MCF 10A (cell line): ENCODE measurements around the gene PIEZO2. TPM values are rescaled to one million over a fixed set of nuclear protein-coding genes. Genes with fewer than 3 reads are reported as not detected.

ENCODE experiments used
- BruUV-seq: library from RNA; stranded (reverse); fragments of 400-500 nt; replicated peaks from 2 replicates; lab custom pipeline; 2021; lab: Mats Ljungman, UMichigan
- CTCF ChIA-PET: fragments of 300-600 bp; sonication (Branson Sonifier 250); formaldehyde crosslinking; extraction: SDS; loops from one replicate; lab custom pipeline; 2021; ENCODE audit warnings: antibody characterized with exemption, inconsistent platforms; lab: Yijun Ruan, JAX
- POLR2A ChIA-PET: fragments of 300-600, 350-650 bp; sonication (Branson Sonifier 250); formaldehyde crosslinking; extraction: SDS; loops from one replicate; lab custom pipeline; 2020; ENCODE audit warnings: antibody characterized with exemption, inconsistent platforms; lab: Yijun Ruan, JAX
- DNase-seq: peaks from one replicate; pipeline ENCODE4 v3.0.0-alpha.2; 2018; ENCODE audit not compliant: unreplicated experiment
- H3K27ac Mint-ChIP-seq: one replicate; pipeline ENCODE4 v1.8.0; 2022; ENCODE audit warnings: mild to moderate bottlenecking, low read depth, mixed read lengths; ENCODE audit not compliant: unreplicated experiment
- H3K27me3 Mint-ChIP-seq: one replicate; pipeline ENCODE4 v1.8.0; 2022; ENCODE audit warnings: mixed read lengths; ENCODE audit not compliant: insufficient read depth, unreplicated experiment
- H3K36me3 Mint-ChIP-seq: one replicate; pipeline ENCODE4 v1.8.0; 2022; ENCODE audit warnings: mild to moderate bottlenecking, moderate library complexity, mixed read lengths; ENCODE audit not compliant: insufficient read depth, unreplicated experiment
- H3K4me1 Mint-ChIP-seq: one replicate; pipeline ENCODE4 v1.8.0; 2022; ENCODE audit warnings: mixed read lengths; ENCODE audit not compliant: insufficient read depth, unreplicated experiment
- H3K4me3 Mint-ChIP-seq: one replicate; pipeline ENCODE4 v1.8.0; 2022; ENCODE audit warnings: mild to moderate bottlenecking, moderate library complexity, mixed read lengths; ENCODE audit not compliant: unreplicated experiment
- H3K9me3 Mint-ChIP-seq: one replicate; pipeline ENCODE4 v1.8.0; 2022; ENCODE audit warnings: mixed read lengths; ENCODE audit not compliant: unreplicated experiment
- intact Hi-C: fragments of 100-400 bp; cut with micrococcal nuclease; formaldehyde crosslinking; loops from 2 replicates; pipeline ENCODE4 v1.14.1; 2022
- total RNA-seq: library from RNA; stranded (reverse); gene quantifications from 2 replicates; pipeline ENCODE4 v1.2.3, GENCODE V29; 2022
- TF ChIP-seq, protein P1 (sequence below): fragments of 200-600 bp; IDR thresholded peaks from one replicate; pipeline ENCODE4 v1.8.0; 2022; ENCODE audit warnings: antibody characterized with exemption, mild to moderate bottlenecking; ENCODE audit not compliant: unreplicated experiment

PIEZO2 gene
- total RNA-seq, 1 experiment from 2014 or later = 0.49 TPM

DNA sequence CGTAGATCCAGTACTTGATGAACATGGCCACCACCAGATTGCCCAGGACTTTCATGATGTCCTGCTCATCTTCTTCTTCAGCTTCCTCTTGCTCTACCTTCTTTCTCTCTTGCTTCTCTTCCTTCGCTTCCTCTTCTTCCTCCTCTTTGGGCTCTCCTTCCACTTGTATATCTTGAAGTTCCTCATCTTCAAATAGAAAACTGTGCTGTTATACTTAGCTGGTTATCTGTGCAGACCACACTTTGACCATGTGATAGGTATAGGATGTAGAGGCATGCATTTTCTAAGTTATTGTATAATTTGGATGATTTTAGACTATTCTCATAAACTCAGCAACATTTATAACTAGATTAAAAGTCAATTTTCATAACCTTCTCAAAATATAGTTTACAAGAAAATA is 360.2 kb downstream of the PIEZO2 start:
- no TSS peak for BruUV-seq
- H3K27me3 Mint-ChIP-seq = peaks cover 19% of the 10 kb centered on the region
- ChIA-PET CTCF (interaction anchor here (0.7 to 2.5 kb wide), 5 partner anchors 9 to 519 kb away, joined by 3 to 5 read pairs (median 3); no protein-coding TSS in a partner anchor), POLR2A (no interaction called here)
- intact Hi-C loops = loop anchor here (5.0 kb wide), 1 partner anchor 763 kb away; no protein-coding TSS in a partner anchor
- TF ChIP-seq, protein P1, sequence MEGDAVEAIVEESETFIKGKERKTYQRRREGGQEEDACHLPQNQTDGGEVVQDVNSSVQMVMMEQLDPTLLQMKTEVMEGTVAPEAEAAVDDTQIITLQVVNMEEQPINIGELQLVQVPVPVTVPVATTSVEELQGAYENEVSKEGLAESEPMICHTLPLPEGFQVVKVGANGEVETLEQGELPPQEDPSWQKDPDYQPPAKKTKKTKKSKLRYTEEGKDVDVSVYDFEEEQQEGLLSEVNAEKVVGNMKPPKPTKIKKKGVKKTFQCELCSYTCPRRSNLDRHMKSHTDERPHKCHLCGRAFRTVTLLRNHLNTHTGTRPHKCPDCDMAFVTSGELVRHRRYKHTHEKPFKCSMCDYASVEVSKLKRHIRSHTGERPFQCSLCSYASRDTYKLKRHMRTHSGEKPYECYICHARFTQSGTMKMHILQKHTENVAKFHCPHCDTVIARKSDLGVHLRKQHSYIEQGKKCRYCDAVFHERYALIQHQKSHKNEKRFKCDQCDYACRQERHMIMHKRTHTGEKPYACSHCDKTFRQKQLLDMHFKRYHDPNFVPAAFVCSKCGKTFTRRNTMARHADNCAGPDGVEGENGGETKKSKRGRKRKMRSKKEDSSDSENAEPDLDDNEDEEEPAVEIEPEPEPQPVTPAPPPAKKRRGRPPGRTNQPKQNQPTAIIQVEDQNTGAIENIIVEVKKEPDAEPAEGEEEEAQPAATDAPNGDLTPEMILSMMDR = no peak
- no peak for DNase-seq
- H3K4me1 Mint-ChIP-seq = no peaks in the 10 kb centered on the region
- H3K36me3 Mint-ChIP-seq = no peaks in the 10 kb centered on the region
- H3K4me3 Mint-ChIP-seq = no peak overlapping the region
- no peak overlapping the region for H3K27ac Mint-ChIP-seq
- no peaks in the 10 kb centered on the region for H3K9me3 Mint-ChIP-seq

DNA sequence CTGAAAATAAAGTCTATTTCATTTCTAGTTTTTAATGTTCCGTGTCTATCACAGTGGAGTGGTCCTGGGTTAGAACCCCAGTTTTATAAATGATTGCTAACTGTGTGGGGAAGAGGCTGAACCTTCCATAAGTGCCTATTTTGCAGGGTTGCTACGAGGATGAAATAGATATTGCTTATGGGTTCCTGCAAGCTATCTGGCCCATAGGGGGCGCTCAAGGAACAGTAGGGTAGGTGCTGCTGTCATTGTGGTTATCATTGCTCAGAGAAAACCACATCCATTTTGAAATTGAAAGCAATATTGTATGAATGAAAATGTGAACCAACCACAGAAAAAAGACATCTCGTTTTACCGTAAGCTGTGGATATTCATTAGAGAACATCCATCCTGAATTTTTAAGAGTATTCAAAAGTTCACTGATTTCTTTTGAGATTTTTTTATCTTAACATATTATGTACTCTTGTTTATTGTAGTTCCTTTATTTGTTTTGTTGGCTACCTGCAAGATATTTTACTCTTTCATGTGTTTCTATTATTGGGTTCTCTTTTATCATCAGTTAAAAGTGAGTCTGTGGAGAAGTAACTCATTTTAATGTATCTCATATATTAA is 362.0 kb downstream of the PIEZO2 start:
- Mint-ChIP-seq H3K9me3 (no peaks in the 10 kb centered on the region), H3K27me3 (peaks cover 19% of the 10 kb centered on the region), H3K4me1 (no peaks in the 10 kb centered on the region), H3K4me3 (no peak overlapping the region), H3K27ac (no peak overlapping the region), H3K36me3 (no peaks in the 10 kb centered on the region)
- intact Hi-C loops = loop anchor here (1.0 to 5.0 kb wide), 4 partner anchors 227 to 765 kb away; no protein-coding TSS in a partner anchor
- peak; percentile 86 for DNase-seq
- ChIA-PET POLR2A (interaction anchor here (1.2 to 1.3 kb wide), 2 partner anchors 16 to 19 kb away, joined by 3 to 5 read pairs; no protein-coding TSS in a partner anchor), CTCF (interaction anchor here (0.7 to 3.1 kb wide), 16 partner anchors 9 to 766 kb away, joined by 3 to 16 read pairs (median 4); no protein-coding TSS in a partner anchor)
- TF ChIP-seq, protein P1 = peak; percentile 82
- BruUV-seq = no TSS peak

DNA sequence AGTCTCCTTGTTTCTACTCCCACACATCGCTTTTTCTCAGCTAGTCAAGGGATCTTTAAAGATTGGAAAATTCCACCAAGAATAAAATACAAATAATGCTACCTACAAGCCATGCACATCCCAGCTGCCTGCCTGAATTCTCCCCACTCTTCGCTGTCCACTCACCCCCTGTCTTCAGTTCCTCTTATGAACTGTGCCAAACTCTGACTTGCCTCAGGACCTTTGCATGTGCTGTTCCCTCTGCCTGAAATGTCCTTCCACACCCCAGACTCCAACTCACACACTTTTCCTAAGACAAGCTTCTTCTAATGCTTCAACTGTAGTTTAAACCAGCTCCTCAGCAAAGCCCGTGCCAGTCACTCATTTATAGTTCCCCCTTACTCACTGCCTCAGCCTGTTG is 363.6 kb downstream of the PIEZO2 start:
- no peak for DNase-seq
- Mint-ChIP-seq H3K9me3 (no peaks in the 10 kb centered on the region), H3K27ac (no peak overlapping the region), H3K4me3 (no peak overlapping the region), H3K36me3 (no peaks in the 10 kb centered on the region), H3K27me3 (peaks cover 19% of the 10 kb centered on the region), H3K4me1 (no peaks in the 10 kb centered on the region)
- CTCF ChIA-PET = interaction anchor here (0.8 to 3.1 kb wide), 8 partner anchors 55 to 733 kb away, joined by 3 to 16 read pairs (median 4); no protein-coding TSS in a partner anchor
- POLR2A ChIA-PET = interaction anchor here (1.2 kb wide), 1 partner anchor 38 kb away, joined by 4 read pairs; no protein-coding TSS in a partner anchor
- TF ChIP-seq, protein P1 = no peak
- BruUV-seq = no TSS peak
- intact Hi-C loops = loop anchor here (5.0 kb wide), 1 partner anchor 767 kb away; no protein-coding TSS in a partner anchor

DNA sequence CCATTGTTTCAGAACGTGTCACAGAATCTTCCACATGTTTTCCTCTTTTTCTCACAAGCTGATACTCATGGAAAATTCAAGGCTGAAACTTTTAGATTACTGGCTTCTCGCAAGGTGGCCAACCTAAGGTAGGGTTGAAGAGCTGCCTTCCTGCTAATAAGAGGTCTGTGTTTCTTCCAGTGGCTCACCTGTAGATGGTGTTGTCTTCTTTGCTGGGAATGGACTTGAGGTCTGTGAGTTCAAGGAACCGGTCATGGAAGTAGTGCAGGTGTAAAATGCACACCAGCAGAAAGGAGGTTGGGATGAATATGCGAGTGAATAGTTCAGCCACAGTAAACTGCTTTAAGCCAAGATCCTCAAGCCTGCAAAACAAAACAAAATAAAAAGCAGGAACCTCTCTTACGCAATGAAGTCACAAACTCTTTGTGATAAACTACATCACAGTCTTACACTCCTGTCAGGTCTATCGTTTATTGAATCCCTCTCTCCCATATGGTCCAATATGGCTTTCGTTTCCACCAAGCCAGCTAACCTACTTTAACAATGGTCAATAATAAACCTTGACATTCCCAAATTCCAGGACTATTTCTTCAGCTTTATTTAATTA is 364.7 kb downstream of the PIEZO2 start:
- Mint-ChIP-seq H3K4me3 (no peak overlapping the region), H3K27me3 (peaks cover 24% of the 10 kb centered on the region), H3K4me1 (no peaks in the 10 kb centered on the region), H3K27ac (no peak overlapping the region), H3K36me3 (no peaks in the 10 kb centered on the region), H3K9me3 (no peaks in the 10 kb centered on the region)
- intact Hi-C loops = loop anchor here (5.0 kb wide), 1 partner anchor 768 kb away; no protein-coding TSS in a partner anchor
- ChIA-PET CTCF (interaction anchor here (0.6 to 3.1 kb wide), 3 partner anchors 224 to 370 kb away, joined by 3 to 16 read pairs (median 3); no protein-coding TSS in a partner anchor), POLR2A (interaction anchor here (0.6 kb wide), 1 partner anchor 11 kb away, joined by 3 read pairs; no protein-coding TSS in a partner anchor)
- DNase-seq = no peak
- no TSS peak for BruUV-seq
- TF ChIP-seq, protein P1 = no peak
